Activated naive CD4-positive, alpha-beta T cell treated with Interleukin-2 at 50 U/mL for 16 hours (primary cell): ENCODE data around the gene INPP5J.
"Not testable (repeated sequence)": the region's sequence is repeated elsewhere in the genome, so short reads cannot be mapped to it uniquely, and the experiment has no call there.

Experiments
- DNase-seq: peaks from one replicate; pipeline ENCODE4 v3.0.0-alpha.2; 2020

The INPP5J gene

GRCh38 chr22:31088233-31088986 lies 34.4 kb upstream of the INPP5J start:
- no peak for DNase-seq

- peak; percentile 51 for DNase-seq
Measured at GRCh38 chr22:31089160-31090100, 33.3 kb upstream of the INPP5J start.

DNA sequence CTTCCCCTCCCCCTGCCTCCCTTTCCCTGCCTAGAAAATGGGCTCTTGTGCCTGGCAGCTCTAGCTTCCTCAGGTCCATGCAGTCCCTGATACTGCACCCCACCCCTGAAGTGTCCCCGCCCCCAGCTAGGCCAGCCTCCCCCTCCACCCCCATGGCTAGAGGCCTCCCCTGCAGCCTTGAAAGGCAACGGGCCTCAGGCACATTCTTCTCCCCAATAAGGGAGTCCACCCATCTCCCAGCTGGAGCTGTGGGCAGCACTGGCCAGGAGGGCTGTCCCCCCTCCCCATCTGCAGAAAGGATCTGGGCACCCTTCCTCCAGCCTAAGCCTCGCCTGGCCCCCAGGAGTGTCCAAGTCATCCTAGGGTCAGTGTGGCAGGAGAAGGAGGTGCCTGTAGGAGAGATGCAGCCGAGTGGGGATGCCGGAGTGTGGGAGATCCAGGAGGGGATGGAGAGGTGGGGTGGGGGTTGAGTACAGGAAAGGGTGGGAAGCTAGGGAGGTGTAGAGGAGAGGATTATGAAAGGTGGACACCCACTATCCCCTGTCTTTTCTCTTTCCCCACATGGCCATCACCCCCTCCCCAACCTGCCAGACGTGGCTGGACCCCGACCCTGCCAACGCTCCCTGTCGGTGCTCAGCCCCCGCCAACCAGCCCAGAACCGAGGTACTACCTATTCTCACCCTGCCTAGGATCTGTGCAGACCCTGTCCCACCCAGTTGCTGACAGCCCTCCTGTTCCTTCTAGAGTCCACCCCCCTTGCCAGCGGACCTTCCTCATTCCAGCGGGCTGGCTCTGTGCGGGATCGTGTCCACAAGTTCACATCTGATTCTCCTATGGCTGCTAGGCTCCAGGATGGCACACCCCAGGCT lies 32.3 kb upstream of the INPP5J start:
- DNase-seq = no peak

DNA sequence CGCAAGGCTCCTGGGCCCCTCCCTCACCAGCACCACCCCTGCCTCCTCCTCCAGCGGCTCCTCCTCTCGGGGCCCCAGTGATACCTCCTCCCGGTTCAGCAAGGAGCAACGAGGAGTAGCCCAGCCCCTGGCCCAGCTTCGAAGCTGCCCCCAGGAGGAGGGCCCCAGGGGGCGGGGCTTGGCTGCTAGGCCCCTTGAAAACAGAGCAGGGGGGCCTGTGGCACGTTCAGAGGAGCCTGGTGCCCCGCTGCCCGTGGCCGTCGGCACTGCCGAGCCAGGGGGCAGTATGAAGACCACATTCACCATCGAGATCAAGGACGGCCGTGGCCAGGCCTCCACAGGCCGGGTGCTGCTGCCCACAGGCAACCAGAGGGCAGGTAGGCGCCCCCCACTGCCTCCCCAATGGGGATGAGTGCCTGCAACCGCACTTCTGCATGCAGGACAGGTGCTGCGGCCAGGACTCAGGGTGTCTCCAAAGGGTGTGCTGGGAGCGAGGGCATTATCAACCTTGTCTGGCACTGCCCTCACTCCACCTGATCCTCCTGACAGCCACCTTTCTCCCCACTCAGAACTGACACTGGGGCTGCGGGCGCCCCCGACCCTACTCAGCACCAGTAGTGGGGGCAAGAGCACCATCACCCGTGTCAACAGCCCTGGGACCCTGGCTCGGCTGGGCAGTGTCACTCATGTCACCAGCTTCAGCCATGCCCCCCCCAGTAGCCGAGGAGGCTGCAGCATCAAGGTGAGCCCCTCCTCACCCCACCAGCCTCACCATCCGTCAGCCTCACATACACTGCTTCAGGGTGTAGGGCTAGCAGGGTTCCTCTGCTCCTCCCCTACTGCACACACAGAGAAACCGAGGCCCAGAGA lies 31.4 kb upstream of the INPP5J start:
- no peak for DNase-seq

GRCh38 chr22:31092161-31092560 lies 30.6 kb upstream of the INPP5J start:
- DNase-seq = no peak

GRCh38 chr22:31093086-31093850 lies 29.5 kb upstream of the INPP5J start:
- DNase-seq = no peak

- no peak for DNase-seq
Measured at GRCh38 chr22:31094021-31094551, 28.7 kb upstream of the INPP5J start.

GRCh38 chr22:31094741-31095140 lies 28.0 kb upstream of the INPP5J start:
- DNase-seq = no peak

- DNase-seq = no peak
Measured at GRCh38 chr22:31095637-31096249, 27.0 kb upstream of the INPP5J start.

- no peak for DNase-seq
Measured at GRCh38 chr22:31096657-31097279, 26.0 kb upstream of the INPP5J start.

DNA sequence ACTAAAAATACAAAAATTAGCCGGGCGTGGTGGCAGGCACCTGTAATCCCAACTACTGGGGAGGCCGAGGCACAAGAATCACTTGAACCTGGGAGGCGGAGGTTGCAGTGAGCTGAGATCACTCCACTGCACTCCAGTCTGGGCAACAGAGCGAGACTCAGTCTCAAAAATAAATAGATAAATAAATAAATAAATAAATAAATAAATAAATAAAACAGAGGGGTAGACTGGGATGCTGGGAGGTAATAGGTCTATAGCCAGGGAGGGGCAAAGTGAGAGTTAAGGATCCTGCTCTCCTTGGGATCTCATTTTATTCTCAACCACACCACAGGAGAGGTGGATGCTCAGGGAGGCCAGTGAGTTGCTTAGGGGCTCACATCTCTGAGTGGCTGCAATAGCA lies 25.2 kb upstream of the INPP5J start:
- not testable (repeated sequence) for DNase-seq

GRCh38 chr22:31097941-31098631 lies 24.7 kb upstream of the INPP5J start:
- DNase-seq = no peak

DNA sequence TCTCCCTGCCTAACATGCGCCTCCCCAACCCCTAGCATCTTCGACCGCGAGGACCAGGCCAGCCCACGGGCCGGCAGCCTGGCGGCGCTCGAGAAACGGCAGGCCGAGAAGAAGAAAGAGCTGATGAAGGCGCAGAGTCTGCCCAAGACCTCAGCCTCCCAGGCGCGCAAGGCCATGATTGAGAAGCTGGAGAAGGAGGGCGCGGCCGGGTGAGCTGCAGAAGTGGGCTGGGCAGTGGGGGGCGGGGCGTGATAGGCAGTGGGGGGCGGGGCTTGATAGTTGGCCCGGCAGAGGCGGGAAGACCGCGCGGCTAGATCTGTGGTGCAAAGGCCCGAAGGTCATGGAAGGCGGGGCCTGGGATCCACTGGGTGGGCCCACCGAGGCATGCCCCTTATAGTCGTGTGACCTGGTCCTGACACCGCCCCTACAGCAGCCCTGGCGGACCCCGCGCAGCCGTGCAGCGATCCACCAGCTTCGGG lies 24.1 kb upstream of the INPP5J start:
- DNase-seq = no peak

- no peak for DNase-seq
Measured at GRCh38 chr22:31099386-31099785, 23.4 kb upstream of the INPP5J start.

DNA sequence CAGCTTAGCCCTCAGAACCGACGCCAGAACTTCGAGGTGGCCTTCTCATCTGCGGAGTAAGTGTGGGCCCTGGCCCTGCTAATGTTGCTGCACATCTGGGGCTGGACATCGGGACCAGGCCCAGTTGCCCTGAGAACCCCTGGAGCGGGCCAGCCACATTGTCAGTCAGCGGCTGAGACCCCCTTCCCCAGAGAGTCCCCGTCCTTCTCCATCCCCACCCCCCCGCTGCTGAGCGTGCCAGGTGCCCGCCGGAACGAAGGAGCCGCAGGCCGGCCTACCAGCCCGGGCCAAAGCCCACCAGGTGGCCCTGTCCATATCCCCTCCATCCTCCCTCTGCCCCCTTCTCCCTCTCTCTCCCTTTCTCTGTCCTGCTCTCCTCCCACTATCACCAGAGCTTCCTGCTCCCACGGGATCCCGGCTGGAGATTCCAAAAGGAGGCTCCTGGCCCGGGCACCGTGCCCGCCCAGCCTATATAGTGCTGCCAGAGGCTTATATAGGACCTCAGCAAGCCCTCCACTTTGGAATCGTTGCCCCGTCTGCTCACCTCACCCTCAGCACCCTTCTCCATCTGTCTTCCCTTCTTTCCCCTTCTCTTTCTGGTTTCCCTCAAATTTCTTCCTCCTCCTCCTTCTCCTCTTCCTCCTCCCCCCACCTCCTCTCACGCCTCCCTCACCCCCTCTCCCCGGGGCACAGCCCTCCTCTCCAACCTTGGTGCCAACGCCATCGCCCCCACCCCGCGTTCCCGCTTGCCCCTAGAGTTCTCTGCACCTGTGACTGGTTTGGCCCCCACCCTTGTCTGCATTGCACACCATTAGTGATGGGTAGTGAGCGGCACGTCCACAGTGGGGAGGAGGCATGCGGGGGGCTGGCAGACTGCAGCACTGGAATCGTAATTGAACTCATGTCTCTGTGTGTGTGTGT lies 22.7 kb upstream of the INPP5J start:
- no peak for DNase-seq

DNA sequence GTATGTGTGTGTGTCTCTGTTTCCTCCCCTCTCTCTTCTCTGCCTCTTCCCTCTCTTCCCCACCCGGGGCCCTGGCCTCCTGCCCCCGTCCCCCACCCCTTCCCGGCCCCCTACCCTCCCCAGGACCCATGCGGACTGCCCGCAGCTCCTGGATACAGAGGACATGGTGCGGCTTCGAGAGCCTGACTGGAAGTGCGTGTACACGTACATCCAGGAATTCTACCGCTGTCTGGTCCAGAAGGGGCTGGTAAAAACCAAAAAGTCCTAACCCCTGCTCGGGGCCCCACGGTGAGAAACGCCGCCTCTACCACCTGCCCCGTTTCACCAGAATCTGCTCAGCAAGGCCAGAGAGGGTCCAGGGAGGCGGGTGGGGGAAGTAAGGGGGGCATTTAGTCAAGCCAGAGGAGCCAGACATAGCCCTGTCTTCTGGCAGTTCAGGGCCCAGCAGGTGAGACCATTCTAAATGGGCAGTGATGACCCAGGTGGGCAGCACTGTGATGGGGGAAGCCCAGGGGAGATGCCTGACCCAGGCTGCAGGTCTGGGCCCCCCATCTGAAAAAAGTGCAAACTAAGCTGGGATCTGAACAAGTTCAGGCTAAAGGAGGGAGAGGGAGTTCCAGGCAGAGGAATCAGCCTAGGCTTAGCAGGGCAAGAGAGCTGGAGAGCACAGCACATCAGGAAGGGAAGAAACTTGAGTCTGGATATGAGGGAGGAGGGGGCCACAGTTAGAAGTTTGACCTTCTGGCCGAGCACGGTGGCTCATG lies 21.8 kb upstream of the INPP5J start:
- no peak for DNase-seq

DNA sequence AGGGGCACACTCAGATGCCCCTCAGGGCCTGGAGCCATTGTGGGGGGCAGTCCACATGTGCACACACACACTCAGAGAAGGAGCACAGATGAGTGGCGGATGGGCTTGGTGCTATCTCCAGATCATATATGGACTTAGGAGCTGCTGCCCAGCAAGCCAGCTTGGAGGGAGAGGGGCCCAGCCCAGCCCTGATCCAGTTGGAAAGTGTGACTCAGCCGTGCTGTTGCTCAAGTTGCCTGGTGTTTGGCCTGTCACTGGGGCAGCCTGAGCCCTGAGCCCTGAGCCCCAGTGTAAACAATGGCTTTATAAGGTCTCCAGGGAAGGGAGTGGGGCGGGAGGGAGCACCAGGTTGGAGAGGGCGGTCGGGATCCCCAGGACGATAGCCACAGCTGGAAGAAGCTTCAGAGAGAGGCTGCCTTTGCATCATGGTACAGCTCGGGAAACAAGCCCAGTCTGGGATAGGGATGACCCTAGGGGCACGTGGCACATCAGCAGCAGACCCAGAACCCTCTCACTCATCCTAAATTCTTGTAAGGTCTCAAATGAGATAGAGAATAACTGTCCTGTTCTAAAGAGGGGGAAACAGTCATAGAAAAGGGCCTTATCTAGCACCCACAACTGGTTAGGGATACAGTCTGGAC lies 20.2 kb upstream of the INPP5J start:
- DNase-seq = no peak
